Left ventricle myocardium inferior (tissue), 1 donor: ENCODE results near the gene BEND5. TPM values are rescaled to one million over a fixed set of nuclear protein-coding genes. Genes with fewer than 3 reads are reported as not detected.

Source experiments
- DNase-seq: peaks from one replicate; pipeline ENCODE4 v3.0.0-alpha.2; 2020
- H3K27ac ChIP-seq: fragments of 200-600 bp; replicated peaks from 2 replicates; pipeline ENCODE4 v1.8.0; 2021
- H3K27me3 ChIP-seq: fragments of 200-600 bp; 2 replicates; pipeline ENCODE4 v1.8.0; 2021; ENCODE audit warnings: low read depth
- H3K36me3 ChIP-seq: fragments of 200-600 bp; 2 replicates; pipeline ENCODE4 v1.8.0; 2021
- H3K4me1 ChIP-seq: fragments of 200-600 bp; 2 replicates; pipeline ENCODE4 v1.8.0; 2021
- H3K4me3 ChIP-seq: fragments of 200-600 bp; 2 replicates; pipeline ENCODE4 v1.8.0; 2021; ENCODE audit warnings: mild to moderate bottlenecking, moderate library complexity
- H3K9me3 ChIP-seq: fragments of 200-600 bp; replicated peaks from 2 replicates; pipeline ENCODE4 v1.8.0; 2021
- intact Hi-C: fragments of 100-400 bp; cut with micrococcal nuclease; formaldehyde crosslinking; loops from one replicate; pipeline ENCODE4 v1.11.0; 2022
- total RNA-seq: library from RNA; stranded (reverse); fragmentation: NEBNext Ultra II Directional; extraction: Animal tissue kit (Norgen Biotek cat#: 25700); gene quantifications from one replicate; pipeline ENCODE4 v1.2.1, GENCODE V29; 2021
- TF ChIP-seq, protein P1 (sequence below): fragments of 200-600 bp; IDR thresholded peaks from 2 replicates; pipeline ENCODE4 v1.8.0; 2021; ENCODE audit warnings: antibody characterized with exemption, mild to moderate bottlenecking, borderline replicate concordance
- donor health status: DM: no; HTN: yes; CAD: no; lungs with severe emphysema.

Gene BEND5
- total RNA-seq, 1 donor from 2014 or later: 4.2 TPM

DNA sequence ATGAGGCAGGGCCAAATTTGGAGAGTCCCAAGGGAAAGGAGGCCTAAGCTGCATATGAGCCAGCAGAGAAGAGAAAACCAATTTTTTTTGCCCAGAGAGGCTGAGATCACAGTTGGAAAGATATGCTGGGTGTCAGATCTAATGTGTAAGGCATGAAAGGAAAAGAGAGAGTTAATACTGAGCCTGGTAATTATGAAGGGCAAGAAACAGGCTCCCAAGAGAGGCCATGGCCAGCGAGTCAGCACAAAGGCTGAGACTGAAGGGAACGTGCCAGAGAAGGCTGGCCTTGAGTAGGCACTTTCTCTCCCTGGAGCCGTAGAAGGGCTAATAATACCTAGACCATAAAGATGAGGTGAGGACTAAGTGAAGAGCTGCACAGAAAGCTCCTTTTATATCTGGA lies 31.8 kb upstream of the BEND5 start:
- TF ChIP-seq, protein P1, sequence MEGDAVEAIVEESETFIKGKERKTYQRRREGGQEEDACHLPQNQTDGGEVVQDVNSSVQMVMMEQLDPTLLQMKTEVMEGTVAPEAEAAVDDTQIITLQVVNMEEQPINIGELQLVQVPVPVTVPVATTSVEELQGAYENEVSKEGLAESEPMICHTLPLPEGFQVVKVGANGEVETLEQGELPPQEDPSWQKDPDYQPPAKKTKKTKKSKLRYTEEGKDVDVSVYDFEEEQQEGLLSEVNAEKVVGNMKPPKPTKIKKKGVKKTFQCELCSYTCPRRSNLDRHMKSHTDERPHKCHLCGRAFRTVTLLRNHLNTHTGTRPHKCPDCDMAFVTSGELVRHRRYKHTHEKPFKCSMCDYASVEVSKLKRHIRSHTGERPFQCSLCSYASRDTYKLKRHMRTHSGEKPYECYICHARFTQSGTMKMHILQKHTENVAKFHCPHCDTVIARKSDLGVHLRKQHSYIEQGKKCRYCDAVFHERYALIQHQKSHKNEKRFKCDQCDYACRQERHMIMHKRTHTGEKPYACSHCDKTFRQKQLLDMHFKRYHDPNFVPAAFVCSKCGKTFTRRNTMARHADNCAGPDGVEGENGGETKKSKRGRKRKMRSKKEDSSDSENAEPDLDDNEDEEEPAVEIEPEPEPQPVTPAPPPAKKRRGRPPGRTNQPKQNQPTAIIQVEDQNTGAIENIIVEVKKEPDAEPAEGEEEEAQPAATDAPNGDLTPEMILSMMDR: no peak
- Histone ChIP-seq H3K27me3 (peaks cover 3% of the 10 kb centered on the region), H3K4me3 (no peak overlapping the region), H3K36me3 (no peaks in the 10 kb centered on the region), H3K27ac (no peak overlapping the region), H3K9me3 (no peaks in the 10 kb centered on the region), H3K4me1 (no peaks in the 10 kb centered on the region)
- DNase-seq: no peak
- intact Hi-C loops: no loop called here

DNA sequence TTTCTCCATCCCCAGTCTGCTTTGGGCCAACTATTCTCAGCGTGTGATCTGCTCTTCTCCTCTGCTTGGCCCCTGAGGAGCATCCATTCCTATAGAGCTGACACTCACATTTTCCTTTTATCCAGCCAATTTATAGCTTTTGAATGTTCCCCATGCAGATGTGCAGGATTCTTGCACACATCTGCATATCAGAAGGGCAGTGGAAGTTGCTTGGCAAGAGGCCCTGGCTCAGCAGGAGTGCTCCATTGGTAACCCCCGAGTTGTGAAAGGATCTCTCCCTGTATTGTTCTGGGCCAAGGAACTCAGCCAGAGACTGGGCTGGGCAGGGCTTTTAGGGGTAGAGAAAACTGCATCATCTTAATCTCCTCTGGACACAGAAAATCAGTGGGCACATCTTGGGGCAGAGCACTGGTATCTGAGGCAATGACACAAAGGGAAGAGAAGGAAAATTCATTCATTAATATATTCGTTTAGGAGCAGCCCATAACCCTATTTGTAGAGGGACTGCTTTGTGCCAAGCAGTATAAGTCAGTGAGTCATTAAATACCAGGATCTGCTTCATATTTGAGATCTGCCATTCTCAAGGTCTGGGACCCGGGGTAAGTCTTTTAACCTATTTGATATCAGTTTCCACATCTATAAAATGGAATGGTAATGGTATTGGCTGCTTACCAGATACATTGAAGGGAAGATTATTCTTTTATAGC lies 31.0 kb upstream of the BEND5 start:
- Histone ChIP-seq H3K27ac (no peak overlapping the region), H3K27me3 (peaks cover under 1% of the 10 kb centered on the region), H3K4me3 (no peak overlapping the region), H3K36me3 (no peaks in the 10 kb centered on the region), H3K9me3 (no peaks in the 10 kb centered on the region), H3K4me1 (no peaks in the 10 kb centered on the region)
- TF ChIP-seq, protein P1: no peak
- intact Hi-C loops: no loop called here
- DNase-seq: no peak

DNA sequence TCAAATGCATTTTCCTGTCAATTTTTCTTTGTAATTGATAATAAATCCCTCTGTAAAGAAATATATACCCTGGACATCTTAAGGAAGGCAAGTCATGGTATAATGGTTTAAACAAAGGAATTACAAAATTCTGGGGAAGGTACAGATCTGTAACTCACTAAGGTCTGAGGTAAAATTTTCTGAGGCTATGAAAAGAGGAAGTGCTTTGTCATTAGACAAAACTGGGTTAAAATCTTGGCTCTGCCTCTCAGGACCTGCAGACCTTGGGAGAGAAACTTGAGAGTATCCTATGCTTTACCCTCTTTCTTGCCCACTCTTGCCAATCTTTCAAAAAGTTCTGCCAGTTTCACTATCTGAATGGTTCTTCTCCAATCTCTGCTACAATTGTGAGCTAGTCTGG lies 26.8 kb upstream of the BEND5 start:
- Histone ChIP-seq H3K27ac (no peak overlapping the region), H3K4me1 (no peaks in the 10 kb centered on the region), H3K27me3 (peaks cover 22% of the 10 kb centered on the region), H3K4me3 (no peak overlapping the region), H3K9me3 (no peaks in the 10 kb centered on the region), H3K36me3 (no peaks in the 10 kb centered on the region)
- DNase-seq: no peak
- intact Hi-C loops: no loop called here
- TF ChIP-seq, protein P1: no peak

DNA sequence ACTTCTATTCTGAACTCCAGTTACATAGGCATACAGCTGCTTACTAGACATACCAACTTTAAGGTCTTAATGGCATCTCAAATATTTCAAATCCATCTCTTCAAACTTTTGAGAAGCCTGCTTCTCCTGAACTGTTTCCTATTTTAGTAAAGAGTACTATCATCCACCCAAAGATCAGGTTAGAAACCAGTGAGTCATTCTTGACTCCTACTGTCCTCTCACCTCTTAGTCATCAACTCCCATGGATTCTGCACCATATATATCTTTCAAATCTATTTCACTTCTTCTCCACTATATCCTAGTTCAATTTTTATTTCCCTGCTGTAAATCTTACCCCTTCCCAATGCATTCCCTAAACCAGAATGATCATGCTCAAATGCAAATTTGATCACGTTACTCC lies 18.1 kb upstream of the BEND5 start:
- Histone ChIP-seq H3K27ac (no peak overlapping the region), H3K4me1 (no peaks in the 10 kb centered on the region), H3K36me3 (no peaks in the 10 kb centered on the region), H3K4me3 (no peak overlapping the region), H3K9me3 (no peaks in the 10 kb centered on the region), H3K27me3 (peaks cover 9% of the 10 kb centered on the region)
- TF ChIP-seq, protein P1: no peak
- DNase-seq: no peak
- intact Hi-C loops: no loop called here

DNA sequence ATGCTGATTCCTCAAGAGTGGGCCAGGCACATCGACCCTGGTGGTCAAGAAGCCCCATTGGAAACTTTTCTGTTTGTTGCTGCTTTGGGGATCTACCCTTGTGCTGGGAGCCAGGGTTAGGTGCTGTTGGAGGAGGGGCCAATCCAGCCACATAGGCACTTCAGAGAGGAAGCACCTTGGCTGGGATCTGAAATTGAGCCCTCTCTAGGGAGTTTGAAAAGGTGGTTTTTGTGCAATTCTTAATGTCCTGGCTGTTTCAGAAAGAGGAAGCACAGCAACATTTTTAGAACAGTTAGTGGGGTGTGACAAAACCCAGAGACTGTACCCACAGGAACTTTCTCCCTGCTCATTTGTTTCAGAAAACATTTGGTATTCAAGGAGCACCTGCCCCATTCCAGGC lies 17.2 kb upstream of the BEND5 start:
- H3K9me3 ChIP-seq: no peaks in the 10 kb centered on the region
- TF ChIP-seq, protein P1: no peak
- DNase-seq: no peak

More for the DNA sequence above, 17.2 kb upstream of the BEND5 start:
- intact Hi-C loops: no loop called here
- Histone ChIP-seq H3K27ac (no peak overlapping the region), H3K36me3 (no peaks in the 10 kb centered on the region), H3K4me1 (no peaks in the 10 kb centered on the region), H3K4me3 (no peak overlapping the region), H3K27me3 (peaks cover 10% of the 10 kb centered on the region)
